ENCODE measurements around the gene OR2AG1. TPM values are rescaled to one million over a fixed set of nuclear protein-coding genes. Genes with fewer than 3 reads are reported as not detected.
A peak's percentile ranks its signal among the peaks of the same experiment; 100 is the strongest.

Gene OR2AG1
- total RNA-seq, 2 experiments from 2014 or later, result not detected

DNA sequence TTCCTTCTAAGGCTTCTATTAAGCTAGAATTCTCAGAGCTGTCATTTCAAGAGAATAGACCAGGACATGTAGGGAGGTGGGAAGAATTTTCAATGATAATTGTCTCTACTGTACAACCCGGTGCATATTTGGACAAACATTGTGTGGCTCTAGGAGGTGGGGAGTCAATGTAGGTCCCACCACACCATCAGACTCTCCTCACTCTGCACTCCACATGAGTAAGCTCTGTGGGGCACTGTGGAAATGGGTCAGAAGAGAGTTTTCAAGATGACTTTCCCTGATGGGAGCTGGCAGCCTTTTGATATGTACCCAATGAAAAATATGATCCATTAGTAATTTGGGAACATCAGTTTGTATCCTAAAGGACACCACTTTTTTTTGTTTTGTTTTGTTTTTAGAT, 44.2 kb upstream of the OR2AG1 start:
- no peaks in the 10 kb centered on the region for H3K9me3 ChIP-seq (ENCODE audit: control insufficient read depth in 1 of 2, insufficient read depth in 1 of 2, low read length in 2 of 2)
- H3K4me1 ChIP-seq (ENCODE audit: insufficient read depth, low read length), result peaks cover 58% of the 10 kb centered on the region
- Mint-ChIP-seq H3K4me3 (no peak overlapping the region), H3K27me3 (no peaks in the 10 kb centered on the region), H3K27ac (peak overlapping the region; percentile 76), H3K9me3 (no peaks in the 10 kb centered on the region), H3K4me1 (ENCODE audit: low read depth) (peaks cover 88% of the 10 kb centered on the region), H3K36me3 (ENCODE audit: low read depth) (peaks cover 75% of the 10 kb centered on the region)
- ATAC-seq (ENCODE audit: poor library complexity), result no peak
- no peak for DNase-seq
- H3K4me3 ChIP-seq (ENCODE audit: low read length), result no peak overlapping the region
- no peaks in the 10 kb centered on the region for H3K27me3 ChIP-seq (ENCODE audit: control insufficient read depth in 1 of 2, insufficient read depth in 2 of 2, low read length in 2 of 2)
- peaks cover 53% of the 10 kb centered on the region for H3K36me3 ChIP-seq (ENCODE audit: insufficient read depth, low read length)
- intact Hi-C loops (cut with DNase I, micrococcal nuclease), result loop anchor here in 1 of 2 experiments (1.0 to 2.0 kb wide), 4 partner anchors 8 to 704 kb away; no protein-coding TSS in a partner anchor
- CTCF ChIA-PET, result interaction anchor here (1.2 to 8.6 kb wide), 10 partner anchors 9 to 348 kb away, joined by 3 to 181 read pairs (median 6); partner anchors contain the start of genes MRPL17 and SMPD1
- POLR2A ChIA-PET, result interaction anchor here (1.0 to 6.9 kb wide), 3 partner anchors 7 to 18 kb away, joined by 4 to 81 read pairs (median 15); no protein-coding TSS in a partner anchor
- TF ChIP-seq, protein P1, sequence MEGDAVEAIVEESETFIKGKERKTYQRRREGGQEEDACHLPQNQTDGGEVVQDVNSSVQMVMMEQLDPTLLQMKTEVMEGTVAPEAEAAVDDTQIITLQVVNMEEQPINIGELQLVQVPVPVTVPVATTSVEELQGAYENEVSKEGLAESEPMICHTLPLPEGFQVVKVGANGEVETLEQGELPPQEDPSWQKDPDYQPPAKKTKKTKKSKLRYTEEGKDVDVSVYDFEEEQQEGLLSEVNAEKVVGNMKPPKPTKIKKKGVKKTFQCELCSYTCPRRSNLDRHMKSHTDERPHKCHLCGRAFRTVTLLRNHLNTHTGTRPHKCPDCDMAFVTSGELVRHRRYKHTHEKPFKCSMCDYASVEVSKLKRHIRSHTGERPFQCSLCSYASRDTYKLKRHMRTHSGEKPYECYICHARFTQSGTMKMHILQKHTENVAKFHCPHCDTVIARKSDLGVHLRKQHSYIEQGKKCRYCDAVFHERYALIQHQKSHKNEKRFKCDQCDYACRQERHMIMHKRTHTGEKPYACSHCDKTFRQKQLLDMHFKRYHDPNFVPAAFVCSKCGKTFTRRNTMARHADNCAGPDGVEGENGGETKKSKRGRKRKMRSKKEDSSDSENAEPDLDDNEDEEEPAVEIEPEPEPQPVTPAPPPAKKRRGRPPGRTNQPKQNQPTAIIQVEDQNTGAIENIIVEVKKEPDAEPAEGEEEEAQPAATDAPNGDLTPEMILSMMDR (IDR thresholded peaks at IDR 0.05), result no peak
- H3K27ac ChIP-seq (ENCODE audit: low read depth in 1 of 2, low read length in 2 of 2), result peak overlapping the region; percentile 46 to 56

DNA sequence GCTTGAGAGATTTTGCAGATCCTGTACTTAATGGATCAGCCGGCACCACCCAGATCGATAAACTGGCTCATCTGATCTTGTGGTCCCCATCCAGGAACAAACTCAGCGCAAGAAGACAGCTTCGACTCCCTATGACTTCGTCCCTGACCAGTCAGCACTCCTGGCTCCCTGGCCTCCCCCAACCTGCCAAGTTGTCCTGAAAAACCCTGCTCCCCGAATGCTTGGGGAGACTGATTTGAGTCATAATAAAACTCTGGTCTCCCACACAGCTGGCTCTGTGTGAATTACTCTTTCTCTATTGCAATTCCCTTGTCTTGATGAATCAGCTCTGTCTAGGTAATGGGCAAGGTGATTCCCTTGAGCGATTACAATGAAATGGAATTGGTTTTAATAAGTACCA, 40.6 kb upstream of the OR2AG1 start:
- intact Hi-C loops (cut with DNase I, micrococcal nuclease), result loop anchor here in 1 of 2 experiments (10.0 kb wide), 1 partner anchor 1047 kb away; no protein-coding TSS in a partner anchor
- CTCF ChIA-PET, result interaction anchor here (0.9 to 8.6 kb wide), 4 partner anchors 13 to 71 kb away, joined by 3 to 181 read pairs (median 3); no protein-coding TSS in a partner anchor
- no peaks in the 10 kb centered on the region for H3K9me3 Mint-ChIP-seq
- ATAC-seq (ENCODE audit: poor library complexity), result no peak
- Histone ChIP-seq H3K4me1 (ENCODE audit: insufficient read depth, low read length) (peaks cover 32% of the 10 kb centered on the region), H3K27me3 (ENCODE audit: control insufficient read depth in 1 of 2, insufficient read depth in 2 of 2, low read length in 2 of 2) (no peaks in the 10 kb centered on the region), H3K9me3 (ENCODE audit: control insufficient read depth in 1 of 2, insufficient read depth in 1 of 2, low read length in 2 of 2) (no peaks in the 10 kb centered on the region), H3K36me3 (ENCODE audit: insufficient read depth, low read length) (peaks cover 27% of the 10 kb centered on the region), H3K27ac (ENCODE audit: low read depth in 1 of 2, low read length in 2 of 2) (peak overlapping the region; percentile 29 to 32), H3K4me3 (ENCODE audit: low read length) (peak overlapping the region; percentile 69)
- DNase-seq, result no peak
- peaks cover 51% of the 10 kb centered on the region for H3K4me1 Mint-ChIP-seq (ENCODE audit: low read depth)
- TF ChIP-seq, protein P1 (IDR thresholded peaks at IDR 0.05), result no peak
- POLR2A ChIA-PET, result interaction anchor here (0.7 to 1.0 kb wide), 2 partner anchors 9 to 15 kb away, joined by 3 read pairs; no protein-coding TSS in a partner anchor
- no peak overlapping the region for H3K27ac Mint-ChIP-seq
- H3K27me3 Mint-ChIP-seq, result no peaks in the 10 kb centered on the region
- peaks cover 45% of the 10 kb centered on the region for H3K36me3 Mint-ChIP-seq (ENCODE audit: low read depth)
- no peak overlapping the region for H3K4me3 Mint-ChIP-seq

DNA sequence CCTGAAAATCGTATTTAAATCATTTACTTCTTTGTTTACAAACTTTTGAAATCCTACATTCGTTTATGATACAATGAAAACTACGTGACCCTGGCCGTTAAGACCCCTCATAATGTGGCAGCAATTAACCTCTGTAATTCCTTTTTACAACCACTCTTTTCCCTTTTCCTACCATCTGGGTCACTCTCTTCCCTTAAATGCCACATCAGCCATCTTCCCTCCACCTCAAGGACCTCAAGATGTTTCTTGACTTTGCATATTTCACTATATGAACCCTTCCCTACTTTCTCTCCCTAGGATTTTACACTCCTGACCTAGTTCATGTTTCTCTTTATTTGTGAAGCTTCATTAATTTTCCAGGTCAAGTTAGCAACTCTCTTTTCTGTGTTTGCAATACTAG, 37.8 kb upstream of the OR2AG1 start:
- ATAC-seq (ENCODE audit: poor library complexity) (no peak), DNase-seq (no peak)
- CTCF ChIA-PET, result interaction anchor here (0.7 to 5.8 kb wide), 6 partner anchors 7 to 33 kb away, joined by 3 to 39 read pairs (median 7); no protein-coding TSS in a partner anchor
- Mint-ChIP-seq H3K27ac (no peak overlapping the region), H3K27me3 (no peaks in the 10 kb centered on the region), H3K36me3 (ENCODE audit: low read depth) (peaks cover 26% of the 10 kb centered on the region), H3K9me3 (no peaks in the 10 kb centered on the region), H3K4me1 (ENCODE audit: low read depth) (peaks cover 40% of the 10 kb centered on the region), H3K4me3 (no peak overlapping the region)
- no peaks in the 10 kb centered on the region for H3K9me3 ChIP-seq (ENCODE audit: control insufficient read depth in 1 of 2, insufficient read depth in 1 of 2, low read length in 2 of 2)
- intact Hi-C loops (cut with DNase I, micrococcal nuclease), result loop anchor here in 1 of 2 experiments (10.0 kb wide), 1 partner anchor 1050 kb away; no protein-coding TSS in a partner anchor
- H3K4me1 ChIP-seq (ENCODE audit: insufficient read depth, low read length), result peaks cover 19% of the 10 kb centered on the region
- TF ChIP-seq, protein P1 (IDR thresholded peaks at IDR 0.05), result no peak
- peak overlapping the region; percentile 84 to 93 for H3K27ac ChIP-seq (ENCODE audit: low read depth in 1 of 2, low read length in 2 of 2)
- POLR2A ChIA-PET, result interaction anchor here (1.1 to 4.3 kb wide), 7 partner anchors 9 to 342 kb away, joined by 4 to 81 read pairs (median 20); partner anchors contain the start of genes MRPL17 and TAF10
- peaks cover 6% of the 10 kb centered on the region for H3K36me3 ChIP-seq (ENCODE audit: insufficient read depth, low read length)
- no peaks in the 10 kb centered on the region for H3K27me3 ChIP-seq (ENCODE audit: control insufficient read depth in 1 of 2, insufficient read depth in 2 of 2, low read length in 2 of 2)
- peak overlapping the region; percentile 69 for H3K4me3 ChIP-seq (ENCODE audit: low read length)

Measured in CD4-positive, alpha-beta T cell (primary cell).